Panc1 (cell line): ENCODE data around the gene CD244.

Experiments used
- POLR2AphosphoS5 ChIP-seq: IDR thresholded peaks from 2 replicates; pipeline ENCODE4 v1.6.1; 2012; ENCODE audit warnings: mild to moderate bottlenecking, low read depth, low read length, moderate library complexity
- SIN3A ChIP-seq: IDR thresholded peaks from 2 replicates; pipeline ENCODE4 v1.6.1; 2012; ENCODE audit warnings: low read depth, mild to moderate bottlenecking, low read length, moderate library complexity, borderline replicate concordance; ENCODE audit not compliant: insufficient read depth
- TF ChIP-seq, protein P1 (sequence below): fragments of 450-650 bp; IDR thresholded peaks from 2 replicates; pipeline ENCODE4 v1.5.1; 2017; ENCODE audit warnings: mild to moderate bottlenecking
- TF ChIP-seq, protein P2 (sequence below), 2 experiments: IDR thresholded peaks; 2 replicates each; pipeline ENCODE4 v1.6.1; 2011 to 2012; ENCODE audit warnings: low read depth in 2 of 2, control low read depth in 1 of 2, low read length in 1 of 2, mild to moderate bottlenecking in 1 of 2, moderate library complexity in 1 of 2; ENCODE audit not compliant: insufficient read depth in 1 of 2

DNA sequence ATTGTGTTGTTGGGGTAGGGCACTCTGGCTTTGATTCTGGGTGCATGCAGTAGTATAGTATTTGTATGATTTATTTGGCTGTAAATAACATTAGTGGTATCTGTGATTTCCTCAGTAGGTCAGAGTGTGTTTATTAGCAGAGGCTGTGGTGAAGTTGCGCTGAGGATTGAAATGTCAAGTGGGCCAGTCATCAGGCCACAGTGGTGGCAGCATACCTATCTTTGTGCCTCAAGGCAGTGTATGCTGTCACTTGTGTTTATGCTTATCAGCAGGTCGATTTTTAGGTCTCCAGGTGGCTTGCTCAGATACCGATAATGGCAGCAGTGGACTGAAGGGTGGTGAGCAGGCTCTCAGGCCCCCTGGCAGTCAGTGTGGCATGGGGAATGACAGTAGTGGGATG is 55.4 kb downstream of the CD244 start:
- TF ChIP-seq, protein P1, sequence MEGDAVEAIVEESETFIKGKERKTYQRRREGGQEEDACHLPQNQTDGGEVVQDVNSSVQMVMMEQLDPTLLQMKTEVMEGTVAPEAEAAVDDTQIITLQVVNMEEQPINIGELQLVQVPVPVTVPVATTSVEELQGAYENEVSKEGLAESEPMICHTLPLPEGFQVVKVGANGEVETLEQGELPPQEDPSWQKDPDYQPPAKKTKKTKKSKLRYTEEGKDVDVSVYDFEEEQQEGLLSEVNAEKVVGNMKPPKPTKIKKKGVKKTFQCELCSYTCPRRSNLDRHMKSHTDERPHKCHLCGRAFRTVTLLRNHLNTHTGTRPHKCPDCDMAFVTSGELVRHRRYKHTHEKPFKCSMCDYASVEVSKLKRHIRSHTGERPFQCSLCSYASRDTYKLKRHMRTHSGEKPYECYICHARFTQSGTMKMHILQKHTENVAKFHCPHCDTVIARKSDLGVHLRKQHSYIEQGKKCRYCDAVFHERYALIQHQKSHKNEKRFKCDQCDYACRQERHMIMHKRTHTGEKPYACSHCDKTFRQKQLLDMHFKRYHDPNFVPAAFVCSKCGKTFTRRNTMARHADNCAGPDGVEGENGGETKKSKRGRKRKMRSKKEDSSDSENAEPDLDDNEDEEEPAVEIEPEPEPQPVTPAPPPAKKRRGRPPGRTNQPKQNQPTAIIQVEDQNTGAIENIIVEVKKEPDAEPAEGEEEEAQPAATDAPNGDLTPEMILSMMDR, result no peak
- TF ChIP-seq, protein P2, sequence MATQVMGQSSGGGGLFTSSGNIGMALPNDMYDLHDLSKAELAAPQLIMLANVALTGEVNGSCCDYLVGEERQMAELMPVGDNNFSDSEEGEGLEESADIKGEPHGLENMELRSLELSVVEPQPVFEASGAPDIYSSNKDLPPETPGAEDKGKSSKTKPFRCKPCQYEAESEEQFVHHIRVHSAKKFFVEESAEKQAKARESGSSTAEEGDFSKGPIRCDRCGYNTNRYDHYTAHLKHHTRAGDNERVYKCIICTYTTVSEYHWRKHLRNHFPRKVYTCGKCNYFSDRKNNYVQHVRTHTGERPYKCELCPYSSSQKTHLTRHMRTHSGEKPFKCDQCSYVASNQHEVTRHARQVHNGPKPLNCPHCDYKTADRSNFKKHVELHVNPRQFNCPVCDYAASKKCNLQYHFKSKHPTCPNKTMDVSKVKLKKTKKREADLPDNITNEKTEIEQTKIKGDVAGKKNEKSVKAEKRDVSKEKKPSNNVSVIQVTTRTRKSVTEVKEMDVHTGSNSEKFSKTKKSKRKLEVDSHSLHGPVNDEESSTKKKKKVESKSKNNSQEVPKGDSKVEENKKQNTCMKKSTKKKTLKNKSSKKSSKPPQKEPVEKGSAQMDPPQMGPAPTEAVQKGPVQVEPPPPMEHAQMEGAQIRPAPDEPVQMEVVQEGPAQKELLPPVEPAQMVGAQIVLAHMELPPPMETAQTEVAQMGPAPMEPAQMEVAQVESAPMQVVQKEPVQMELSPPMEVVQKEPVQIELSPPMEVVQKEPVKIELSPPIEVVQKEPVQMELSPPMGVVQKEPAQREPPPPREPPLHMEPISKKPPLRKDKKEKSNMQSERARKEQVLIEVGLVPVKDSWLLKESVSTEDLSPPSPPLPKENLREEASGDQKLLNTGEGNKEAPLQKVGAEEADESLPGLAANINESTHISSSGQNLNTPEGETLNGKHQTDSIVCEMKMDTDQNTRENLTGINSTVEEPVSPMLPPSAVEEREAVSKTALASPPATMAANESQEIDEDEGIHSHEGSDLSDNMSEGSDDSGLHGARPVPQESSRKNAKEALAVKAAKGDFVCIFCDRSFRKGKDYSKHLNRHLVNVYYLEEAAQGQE (IDR thresholded peaks at IDR 0.05; ENCODE audit: insufficient read depth in 1 of 2, low read depth in 2 of 2, low read length in 1 of 2), result no peak
- no peak for TF ChIP-seq POLR2AphosphoS5
- no peak for TF ChIP-seq SIN3A
